SK-N-SH (cell line): ENCODE results near the gene CNDP2. TPM values are rescaled to one million over a fixed set of nuclear protein-coding genes. Genes with fewer than 3 reads are reported as not detected.

Experiments used
- CTCF ChIA-PET: fragments of 300-600, 350-600 bp; formaldehyde crosslinking; extraction: SDS; loops from one replicate; lab custom pipeline; 2021; lab: Yijun Ruan, JAX
- POLR2A ChIA-PET: fragments of 350-600 bp; sonication (Branson Sonifier 250); formaldehyde crosslinking; extraction: SDS; loops from one replicate; lab custom pipeline; 2020; ENCODE audit warnings: antibody characterized with exemption, inconsistent platforms; lab: Yijun Ruan, JAX
- DNase-seq: peaks from one replicate; pipeline ENCODE4 v3.0.0; 2012
- H2AFZ ChIP-seq: fragments of 200-600 bp; sonication (generic); 2 replicates; pipeline ENCODE4 v1.8.1; 2016; ENCODE audit warnings: antibody characterized with exemption, mild to moderate bottlenecking, low read depth
- H3F3A ChIP-seq: fragments of 200-600 bp; sonication (generic); replicated peaks from 2 replicates; pipeline ENCODE3; 2016; ENCODE audit warnings: antibody characterized with exemption, mild to moderate bottlenecking; ENCODE audit not compliant: insufficient read depth
- H3K27ac ChIP-seq, 2 experiments: fragments of 200-500 bp in 1 of 2; fragments of 200-600 bp in 1 of 2; sonication (Bioruptor generic) in 1 of 2; sonication (generic), shearing (Covaris generic) in 1 of 2; 2 replicates each; pipeline versions ENCODE4 v1.5.1 to v1.6.1; 2014 to 2016; ENCODE audit warnings: low read depth in 2 of 2, inconsistent platforms in 1 of 2, low read length in 1 of 2, mild to moderate bottlenecking in 1 of 2, mixed read lengths in 1 of 2
- H3K27me3 ChIP-seq: fragments of 200-600 bp; sonication (generic), shearing (Covaris generic); 2 replicates; pipeline ENCODE4 v1.6.1; 2016; ENCODE audit warnings: mixed run types; ENCODE audit not compliant: insufficient read depth
- H3K36me3 ChIP-seq, 2 experiments: fragments of 200-500 bp in 1 of 2; fragments of 200-600 bp in 1 of 2; sonication (Bioruptor generic) in 1 of 2; sonication (generic) in 1 of 2; replicated peaks in 1 of 2; 2 replicates each; pipeline versions ENCODE3 to v1.5.1; 2014 to 2016; ENCODE audit warnings: low read length in 1 of 2, mild to moderate bottlenecking in 1 of 2; ENCODE audit not compliant: insufficient read depth in 2 of 2, control insufficient read depth in 1 of 2
- H3K4me1 ChIP-seq, 2 experiments: fragments of 200-500 bp in 1 of 2; fragments of 200-600 bp in 1 of 2; sonication (Bioruptor generic) in 1 of 2; sonication (generic), shearing (Covaris generic) in 1 of 2; 2 replicates each; pipeline versions ENCODE4 v1.5.1 to v1.6.1; 2014 to 2016; ENCODE audit warnings: low read depth in 1 of 2, low read length in 1 of 2, mixed run types in 1 of 2; ENCODE audit not compliant: insufficient read depth in 2 of 2, control insufficient read depth in 1 of 2
- H3K4me2 ChIP-seq: fragments of 200-600 bp; sonication (generic), shearing (Covaris generic); 2 replicates; pipeline ENCODE4 v1.6.1; 2017; ENCODE audit warnings: mixed run types
- H3K4me3 ChIP-seq, 2 experiments: fragments of 200-500 bp in 1 of 2; fragments of 200-600 bp in 1 of 2; sonication (Bioruptor generic) in 1 of 2; sonication (generic), shearing (Covaris generic) in 1 of 2; 2 replicates each; pipeline versions ENCODE4 v1.5.1 to v1.8.1; 2014 to 2016; ENCODE audit warnings: low read depth in 2 of 2, inconsistent platforms in 1 of 2, low read length in 1 of 2, mild to moderate bottlenecking in 1 of 2, mixed read lengths in 1 of 2, moderate library complexity in 1 of 2
- H3K79me2 ChIP-seq: fragments of 200-600 bp; sonication (generic); 2 replicates; pipeline ENCODE4 v1.8.1; 2017; ENCODE audit warnings: mild to moderate bottlenecking; ENCODE audit not compliant: insufficient read depth
- H3K9ac ChIP-seq: fragments of 200-600 bp; sonication (generic); 2 replicates; pipeline ENCODE4 v1.6.1; 2017; ENCODE audit warnings: mixed run types
- H3K9me2 ChIP-seq: fragments of 200-600 bp; sonication (generic); 2 replicates; pipeline ENCODE4 v1.6.1; 2017; ENCODE audit warnings: mixed run types
- H3K9me3 ChIP-seq: fragments of 200-600 bp; sonication (generic); 2 replicates; pipeline ENCODE4 v1.6.1; 2017; ENCODE audit warnings: mixed run types, mild to moderate bottlenecking, moderate library complexity
- H4K20me1 ChIP-seq: fragments of 200-600 bp; sonication (generic); 2 replicates; pipeline ENCODE4 v1.6.1; 2017; ENCODE audit warnings: mild to moderate bottlenecking, mixed run types; ENCODE audit not compliant: insufficient read depth
- MAX ChIP-seq: IDR thresholded peaks from 2 replicates; pipeline ENCODE4 v1.4.0; 2012; ENCODE audit warnings: low read depth
- NFIC ChIP-seq: IDR thresholded peaks from 2 replicates; pipeline ENCODE4 v1.4.0; 2012; ENCODE audit warnings: borderline replicate concordance
- NRF1 ChIP-seq: IDR thresholded peaks from 2 replicates; pipeline ENCODE4 v1.6.1; 2012; ENCODE audit warnings: low read depth, mild to moderate bottlenecking, low read length
- RAD21 ChIP-seq: IDR thresholded peaks from 2 replicates; pipeline ENCODE4 v1.6.1; 2012; ENCODE audit warnings: mild to moderate bottlenecking, low read length
- REST ChIP-seq: IDR thresholded peaks from 2 replicates; pipeline ENCODE4 v1.6.1; 2012; ENCODE audit warnings: mild to moderate bottlenecking, low read depth, low read length, moderate library complexity
- RFX5 ChIP-seq: IDR thresholded peaks from 2 replicates; pipeline ENCODE4 v1.6.1; 2012; ENCODE audit warnings: mild to moderate bottlenecking, improper control_type of control experiment, low read length
- TEAD4 ChIP-seq: IDR thresholded peaks from 2 replicates; pipeline ENCODE4 v1.4.0; 2012; ENCODE audit warnings: mild to moderate bottlenecking, borderline replicate concordance; ENCODE audit not compliant: insufficient read depth
- WGBS: methylation state at CpG from one replicate; pipeline ENCODE4 v1.1.6; 2017; ENCODE audit warnings: low lambda C conversion rate; 5-methylcytosine and 5-hydroxymethylcytosine counted together
- polyA plus RNA-seq, 3 experiments: library from polyadenylated mRNA; depleted of rRNA; stranded (reverse); fragments of >200 nt; gene quantifications; 2 replicates each; pipeline ENCODE4 v1.2.3, GENCODE V29; 2012
- TF ChIP-seq, protein P1 (sequence below): IDR thresholded peaks from 2 replicates; pipeline ENCODE4 v1.4.0; 2012; ENCODE audit warnings: low read depth, borderline replicate concordance
- TF ChIP-seq, protein P2 (sequence below): IDR thresholded peaks from 2 replicates; pipeline ENCODE4 v1.4.0; 2012; ENCODE audit warnings: low read depth, borderline replicate concordance

The CNDP2 gene
- polyA plus RNA-seq, 1 of the 3 experiments (the other 2 are of a cell fraction) = 78.5 TPM

DNA sequence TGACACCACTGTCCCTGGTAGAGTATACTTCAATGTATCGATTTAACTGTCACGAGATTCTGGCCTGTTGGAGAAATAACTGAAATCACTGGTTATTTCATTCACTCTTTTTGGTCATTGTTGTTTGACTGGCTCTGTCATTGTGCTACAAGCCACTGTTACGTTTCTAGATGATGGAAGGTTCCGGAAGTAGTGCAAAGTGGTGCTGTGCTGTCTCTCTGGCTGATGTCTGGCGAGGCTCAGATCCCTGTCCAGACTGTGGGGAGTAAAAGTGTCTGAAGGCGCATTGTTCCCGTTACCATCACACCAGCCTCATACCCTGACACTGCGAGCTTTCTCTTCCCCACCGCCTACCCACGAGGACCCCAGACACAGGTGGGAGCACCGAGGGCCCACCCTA lies 49.8 kb downstream of the CNDP2 start:
- no peaks in the 10 kb centered on the region for H3K4me1 ChIP-seq
- no peak for DNase-seq
- no peaks in the 10 kb centered on the region for H3F3A ChIP-seq
- H3K9me3 ChIP-seq = no peaks in the 10 kb centered on the region
- no peaks in the 10 kb centered on the region for H3K9me2 ChIP-seq
- peaks cover 22% of the 10 kb centered on the region; the same call in 1 of the 2 replicates for H3K27me3 ChIP-seq
- WGBS = 63% methylated on average over 8 of the region's 11 CpGs
- no peaks in the 10 kb centered on the region for H3K79me2 ChIP-seq
- ChIA-PET POLR2A (no interaction called here), CTCF (interaction anchor here (0.6 kb wide), 1 partner anchor 348 kb away, joined by 3 read pairs; no protein-coding TSS in a partner anchor)
- H3K4me2 ChIP-seq = no peak overlapping the region
- H3K27ac ChIP-seq = no peak overlapping the region
- H3K36me3 ChIP-seq = no peaks in the 10 kb centered on the region
- H3K9ac ChIP-seq = no peak overlapping the region
- TF ChIP-seq NFIC (no peak), RFX5 (no peak), NRF1 (no peak), RAD21 (no peak), REST (no peak), TEAD4 (no peak), MAX (no peak)
- TF ChIP-seq, protein P1, sequence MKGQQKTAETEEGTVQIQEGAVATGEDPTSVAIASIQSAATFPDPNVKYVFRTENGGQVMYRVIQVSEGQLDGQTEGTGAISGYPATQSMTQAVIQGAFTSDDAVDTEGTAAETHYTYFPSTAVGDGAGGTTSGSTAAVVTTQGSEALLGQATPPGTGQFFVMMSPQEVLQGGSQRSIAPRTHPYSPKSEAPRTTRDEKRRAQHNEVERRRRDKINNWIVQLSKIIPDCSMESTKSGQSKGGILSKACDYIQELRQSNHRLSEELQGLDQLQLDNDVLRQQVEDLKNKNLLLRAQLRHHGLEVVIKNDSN = no peak
- TF ChIP-seq, protein P2, sequence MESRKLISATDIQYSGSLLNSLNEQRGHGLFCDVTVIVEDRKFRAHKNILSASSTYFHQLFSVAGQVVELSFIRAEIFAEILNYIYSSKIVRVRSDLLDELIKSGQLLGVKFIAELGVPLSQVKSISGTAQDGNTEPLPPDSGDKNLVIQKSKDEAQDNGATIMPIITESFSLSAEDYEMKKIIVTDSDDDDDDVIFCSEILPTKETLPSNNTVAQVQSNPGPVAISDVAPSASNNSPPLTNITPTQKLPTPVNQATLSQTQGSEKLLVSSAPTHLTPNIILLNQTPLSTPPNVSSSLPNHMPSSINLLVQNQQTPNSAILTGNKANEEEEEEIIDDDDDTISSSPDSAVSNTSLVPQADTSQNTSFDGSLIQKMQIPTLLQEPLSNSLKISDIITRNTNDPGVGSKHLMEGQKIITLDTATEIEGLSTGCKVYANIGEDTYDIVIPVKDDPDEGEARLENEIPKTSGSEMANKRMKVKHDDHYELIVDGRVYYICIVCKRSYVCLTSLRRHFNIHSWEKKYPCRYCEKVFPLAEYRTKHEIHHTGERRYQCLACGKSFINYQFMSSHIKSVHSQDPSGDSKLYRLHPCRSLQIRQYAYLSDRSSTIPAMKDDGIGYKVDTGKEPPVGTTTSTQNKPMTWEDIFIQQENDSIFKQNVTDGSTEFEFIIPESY = no peak
- no peak overlapping the region for H2AFZ ChIP-seq
- H4K20me1 ChIP-seq = no peaks in the 10 kb centered on the region
- H3K4me3 ChIP-seq = no peak overlapping the region
